ENCODE results near the gene CEP63. TPM values are rescaled to one million over a fixed set of nuclear protein-coding genes. Genes with fewer than 3 reads are reported as not detected.

Gene CEP63
- total RNA-seq, 1 experiment from 2014 or later: 37.4 TPM

GRCh38 chr3:134576831-134577230, 91.0 kb downstream of the CEP63 start:
- H3K27ac Mint-ChIP-seq (ENCODE audit: unreplicated experiment): no peak overlapping the region

DNA sequence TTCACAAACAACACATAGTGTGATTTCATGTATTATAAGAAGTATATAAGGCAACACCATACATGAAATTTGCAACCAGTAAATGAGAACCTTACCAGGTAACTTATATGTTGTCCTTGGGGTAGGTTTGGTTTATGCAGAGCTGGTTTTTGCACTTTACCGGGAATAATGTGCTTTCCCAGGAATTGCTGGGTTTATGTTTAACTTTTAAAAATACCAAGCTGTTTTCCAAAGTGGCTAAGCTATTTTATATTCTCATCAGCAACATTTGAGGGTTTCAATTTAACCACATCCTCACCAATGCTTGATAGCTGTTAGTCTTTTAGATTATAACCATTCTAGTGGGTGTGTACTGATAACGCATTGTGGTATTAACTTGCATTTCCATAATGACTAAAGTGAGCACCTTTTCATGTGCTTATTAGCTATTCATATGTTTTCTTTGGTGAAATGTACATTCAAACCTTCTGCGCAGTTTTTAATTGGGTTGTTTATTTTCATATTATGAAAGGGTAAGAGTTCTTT, 93.3 kb downstream of the CEP63 start:
- no peak for TF ChIP-seq CTCF (IDR thresholded peaks at IDR 0.05; ENCODE audit: unreplicated experiment)
- CTCF ChIA-PET: no interaction called here
- intact Hi-C loops (cut with micrococcal nuclease; ENCODE audit: unreplicated experiment): no loop called here
- no peak overlapping the region for H3K27ac Mint-ChIP-seq (ENCODE audit: unreplicated experiment)
- no TSS peak for BruUV-seq (replicated peaks)
- H3K4me3 Mint-ChIP-seq (ENCODE audit: low read depth, unreplicated experiment): no peak overlapping the region
- DNase-seq: no peak
- H3K4me1 Mint-ChIP-seq (ENCODE audit: low read depth, unreplicated experiment): no peaks in the 10 kb centered on the region
- H3K9me3 Mint-ChIP-seq (ENCODE audit: low read depth, unreplicated experiment): no peaks in the 10 kb centered on the region
- H3K36me3 Mint-ChIP-seq (ENCODE audit: insufficient read depth, unreplicated experiment): no peaks in the 10 kb centered on the region
- peaks cover 8% of the 10 kb centered on the region for H3K27me3 Mint-ChIP-seq (ENCODE audit: unreplicated experiment)

More at GRCh38 chr3:134576831-134577230, 91.0 kb downstream of the CEP63 start:
- BruUV-seq (replicated peaks): no TSS peak
- no peaks in the 10 kb centered on the region for H3K9me3 Mint-ChIP-seq (ENCODE audit: low read depth, unreplicated experiment)
- H3K36me3 Mint-ChIP-seq (ENCODE audit: insufficient read depth, unreplicated experiment): no peaks in the 10 kb centered on the region
- TF ChIP-seq CTCF (IDR thresholded peaks at IDR 0.05; ENCODE audit: unreplicated experiment): no peak
- DNase-seq: no peak
- H3K27me3 Mint-ChIP-seq (ENCODE audit: unreplicated experiment): no peaks in the 10 kb centered on the region
- H3K4me1 Mint-ChIP-seq (ENCODE audit: low read depth, unreplicated experiment): no peaks in the 10 kb centered on the region
- intact Hi-C loops (cut with micrococcal nuclease; ENCODE audit: unreplicated experiment): no loop called here
- CTCF ChIA-PET: interaction anchor here (0.6 to 1.2 kb wide), 2 partner anchors 20 to 1466 kb away, joined by 3 to 5 read pairs; no protein-coding TSS in a partner anchor
- H3K4me3 Mint-ChIP-seq (ENCODE audit: low read depth, unreplicated experiment): no peak overlapping the region

DNA sequence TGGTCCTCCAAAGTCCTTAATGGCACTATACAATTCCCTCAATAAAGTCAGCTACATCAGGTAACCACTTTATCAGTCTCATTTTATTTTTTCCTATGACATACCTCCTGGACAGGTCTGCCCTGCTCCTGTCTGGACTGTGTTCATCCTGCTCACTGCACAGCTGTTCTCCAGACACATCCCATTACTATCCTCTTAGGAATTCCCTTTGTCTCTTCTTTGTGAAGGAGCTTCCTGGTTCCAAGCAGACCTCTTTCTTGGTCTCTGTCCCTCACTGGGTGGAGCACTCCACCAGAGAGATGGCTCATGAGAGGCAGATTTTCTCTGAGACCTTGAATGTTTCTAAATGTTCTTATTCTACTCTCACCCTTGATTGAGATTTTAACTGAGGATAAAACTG, 104.9 kb downstream of the CEP63 start:
- Mint-ChIP-seq H3K9me3 (ENCODE audit: low read depth, unreplicated experiment) (no peaks in the 10 kb centered on the region), H3K36me3 (ENCODE audit: insufficient read depth, unreplicated experiment) (no peaks in the 10 kb centered on the region), H3K4me3 (ENCODE audit: low read depth, unreplicated experiment) (no peak overlapping the region), H3K27ac (ENCODE audit: unreplicated experiment) (no peak overlapping the region), H3K27me3 (ENCODE audit: unreplicated experiment) (peaks cover 85% of the 10 kb centered on the region), H3K4me1 (ENCODE audit: low read depth, unreplicated experiment) (no peaks in the 10 kb centered on the region)
- BruUV-seq (replicated peaks): no TSS peak
- CTCF ChIA-PET: interaction anchor here (0.5 to 0.6 kb wide), 2 partner anchors 53 to 112 kb away, joined by 3 to 5 read pairs; no protein-coding TSS in a partner anchor
- no peak for TF ChIP-seq CTCF (IDR thresholded peaks at IDR 0.05; ENCODE audit: unreplicated experiment)
- no peak for DNase-seq
- intact Hi-C loops (cut with micrococcal nuclease; ENCODE audit: unreplicated experiment): no loop called here

GRCh38 chr3:134592806-134593205, 106.9 kb downstream of the CEP63 start:
- H3K4me1 Mint-ChIP-seq (ENCODE audit: low read depth, unreplicated experiment): no peaks in the 10 kb centered on the region
- no TSS peak for BruUV-seq (replicated peaks)
- H3K27ac Mint-ChIP-seq (ENCODE audit: unreplicated experiment): no peak overlapping the region
- no peak for TF ChIP-seq CTCF (IDR thresholded peaks at IDR 0.05; ENCODE audit: unreplicated experiment)
- H3K27me3 Mint-ChIP-seq (ENCODE audit: unreplicated experiment): peaks cover 85% of the 10 kb centered on the region
- CTCF ChIA-PET: interaction anchor here (1.3 kb wide), 1 partner anchor 8 kb away, joined by 3 read pairs; no protein-coding TSS in a partner anchor
- no peak overlapping the region for H3K4me3 Mint-ChIP-seq (ENCODE audit: low read depth, unreplicated experiment)
- intact Hi-C loops (cut with micrococcal nuclease; ENCODE audit: unreplicated experiment): no loop called here
- H3K36me3 Mint-ChIP-seq (ENCODE audit: insufficient read depth, unreplicated experiment): no peaks in the 10 kb centered on the region
- DNase-seq: no peak
- H3K9me3 Mint-ChIP-seq (ENCODE audit: low read depth, unreplicated experiment): no peaks in the 10 kb centered on the region
